ENCODE results near the gene ZC3HAV1L. TPM values are rescaled to one million over a fixed set of nuclear protein-coding genes. Genes with fewer than 3 reads are reported as not detected.

The ZC3HAV1L gene
- total and polyA plus RNA-seq, 2 experiments from 2014 or later: 2.0 to 11.3 TPM

DNA sequence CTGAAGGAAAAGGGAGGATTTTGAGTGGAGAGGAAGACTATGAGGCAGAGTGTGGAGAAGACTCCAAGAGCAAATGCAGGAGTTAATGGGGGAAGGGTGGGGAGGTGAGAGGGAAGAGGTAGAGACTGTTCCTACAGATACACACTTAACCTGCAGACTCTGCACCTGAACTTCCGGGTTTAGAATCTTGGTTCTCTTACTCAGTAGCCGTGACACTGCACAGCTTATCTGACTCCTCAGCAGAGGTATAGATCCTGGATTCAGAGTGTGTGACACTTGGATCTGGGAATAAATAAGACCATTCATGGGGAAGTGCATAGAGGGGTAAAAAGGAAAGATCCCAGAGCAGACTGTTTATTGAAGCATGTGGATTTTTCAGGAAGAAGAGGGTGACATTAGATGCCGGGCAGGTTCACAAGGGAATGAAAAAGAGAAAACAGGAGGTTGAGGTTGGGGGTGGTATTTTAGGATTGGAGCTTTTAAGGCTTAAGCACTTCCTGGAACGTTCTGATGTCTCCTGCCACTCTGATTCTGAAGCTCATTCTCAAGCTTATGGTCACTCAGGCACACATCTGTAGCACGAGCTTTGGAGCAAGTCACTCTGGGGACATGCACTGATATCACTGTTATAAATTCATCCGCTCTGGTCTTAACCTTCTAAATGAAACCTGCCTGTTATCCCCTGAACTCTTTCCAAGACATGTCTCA is 5.7 kb upstream of the ZC3HAV1L start (continued):
- TF ChIP-seq, protein P1, sequence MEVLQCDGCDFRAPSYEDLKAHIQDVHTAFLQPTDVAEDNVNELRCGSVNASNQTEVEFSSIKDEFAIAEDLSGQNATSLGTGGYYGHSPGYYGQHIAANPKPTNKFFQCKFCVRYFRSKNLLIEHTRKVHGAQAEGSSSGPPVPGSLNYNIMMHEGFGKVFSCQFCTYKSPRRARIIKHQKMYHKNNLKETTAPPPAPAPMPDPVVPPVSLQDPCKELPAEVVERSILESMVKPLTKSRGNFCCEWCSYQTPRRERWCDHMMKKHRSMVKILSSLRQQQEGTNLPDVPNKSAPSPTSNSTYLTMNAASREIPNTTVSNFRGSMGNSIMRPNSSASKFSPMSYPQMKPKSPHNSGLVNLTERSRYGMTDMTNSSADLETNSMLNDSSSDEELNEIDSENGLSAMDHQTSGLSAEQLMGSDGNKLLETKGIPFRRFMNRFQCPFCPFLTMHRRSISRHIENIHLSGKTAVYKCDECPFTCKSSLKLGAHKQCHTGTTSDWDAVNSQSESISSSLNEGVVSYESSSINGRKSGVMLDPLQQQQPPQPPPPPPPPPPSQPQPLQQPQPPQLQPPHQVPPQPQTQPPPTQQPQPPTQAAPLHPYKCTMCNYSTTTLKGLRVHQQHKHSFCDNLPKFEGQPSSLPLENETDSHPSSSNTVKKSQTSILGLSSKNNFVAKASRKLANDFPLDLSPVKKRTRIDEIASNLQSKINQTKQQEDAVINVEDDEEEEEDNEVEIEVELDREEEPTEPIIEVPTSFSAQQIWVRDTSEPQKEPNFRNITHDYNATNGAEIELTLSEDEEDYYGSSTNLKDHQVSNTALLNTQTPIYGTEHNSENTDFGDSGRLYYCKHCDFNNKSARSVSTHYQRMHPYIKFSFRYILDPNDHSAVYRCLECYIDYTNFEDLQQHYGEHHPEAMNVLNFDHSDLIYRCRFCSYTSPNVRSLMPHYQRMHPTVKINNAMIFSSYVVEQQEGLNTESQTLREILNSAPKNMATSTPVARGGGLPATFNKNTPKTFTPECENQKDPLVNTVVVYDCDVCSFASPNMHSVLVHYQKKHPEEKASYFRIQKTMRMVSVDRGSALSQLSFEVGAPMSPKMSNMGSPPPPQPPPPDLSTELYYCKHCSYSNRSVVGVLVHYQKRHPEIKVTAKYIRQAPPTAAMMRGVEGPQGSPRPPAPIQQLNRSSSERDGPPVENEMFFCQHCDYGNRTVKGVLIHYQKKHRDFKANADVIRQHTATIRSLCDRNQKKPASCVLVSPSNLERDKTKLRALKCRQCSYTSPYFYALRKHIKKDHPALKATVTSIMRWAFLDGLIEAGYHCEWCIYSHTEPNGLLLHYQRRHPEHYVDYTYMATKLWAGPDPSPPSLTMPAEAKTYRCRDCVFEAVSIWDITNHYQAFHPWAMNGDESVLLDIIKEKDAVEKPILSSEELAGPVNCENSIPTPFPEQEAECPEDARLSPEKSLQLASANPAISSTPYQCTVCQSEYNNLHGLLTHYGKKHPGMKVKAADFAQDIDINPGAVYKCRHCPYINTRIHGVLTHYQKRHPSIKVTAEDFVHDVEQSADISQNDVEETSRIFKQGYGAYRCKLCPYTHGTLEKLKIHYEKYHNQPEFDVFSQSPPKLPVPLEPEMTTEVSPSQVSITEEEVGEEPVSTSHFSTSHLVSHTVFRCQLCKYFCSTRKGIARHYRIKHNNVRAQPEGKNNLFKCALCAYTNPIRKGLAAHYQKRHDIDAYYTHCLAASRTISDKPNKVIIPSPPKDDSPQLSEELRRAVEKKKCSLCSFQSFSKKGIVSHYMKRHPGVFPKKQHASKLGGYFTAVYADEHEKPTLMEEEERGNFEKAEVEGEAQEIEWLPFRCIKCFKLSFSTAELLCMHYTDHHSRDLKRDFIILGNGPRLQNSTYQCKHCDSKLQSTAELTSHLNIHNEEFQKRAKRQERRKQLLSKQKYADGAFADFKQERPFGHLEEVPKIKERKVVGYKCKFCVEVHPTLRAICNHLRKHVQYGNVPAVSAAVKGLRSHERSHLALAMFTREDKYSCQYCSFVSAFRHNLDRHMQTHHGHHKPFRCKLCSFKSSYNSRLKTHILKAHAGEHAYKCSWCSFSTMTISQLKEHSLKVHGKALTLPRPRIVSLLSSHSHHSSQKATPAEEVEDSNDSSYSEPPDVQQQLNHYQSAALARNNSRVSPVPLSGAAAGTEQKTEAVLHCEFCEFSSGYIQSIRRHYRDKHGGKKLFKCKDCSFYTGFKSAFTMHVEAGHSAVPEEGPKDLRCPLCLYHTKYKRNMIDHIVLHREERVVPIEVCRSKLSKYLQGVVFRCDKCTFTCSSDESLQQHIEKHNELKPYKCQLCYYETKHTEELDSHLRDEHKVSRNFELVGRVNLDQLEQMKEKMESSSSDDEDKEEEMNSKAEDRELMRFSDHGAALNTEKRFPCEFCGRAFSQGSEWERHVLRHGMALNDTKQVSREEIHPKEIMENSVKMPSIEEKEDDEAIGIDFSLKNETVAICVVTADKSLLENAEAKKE (CRISPR knock-in tag; IDR thresholded peaks at IDR 0.05): no peak
- TF ChIP-seq CREB1 (CRISPR knock-in tag; IDR thresholded peaks at IDR 0.05; ENCODE audit: low read depth) (no peak), EZH2 (IDR thresholded peaks at IDR 0.05; ENCODE audit: low read depth, unreplicated experiment) (no peak), ZNF331 (CRISPR knock-in tag; IDR thresholded peaks at IDR 0.05; ENCODE audit: low read depth) (no peak), REST (IDR thresholded peaks at IDR 0.05; ENCODE audit: unreplicated experiment) (no peak), NANOG (IDR thresholded peaks at IDR 0.05; ENCODE audit: borderline replicate concordance) (no peak), JUNB (IDR thresholded peaks at IDR 0.05; ENCODE audit: unreplicated experiment) (no peak)
- TF ChIP-seq, protein P2, sequence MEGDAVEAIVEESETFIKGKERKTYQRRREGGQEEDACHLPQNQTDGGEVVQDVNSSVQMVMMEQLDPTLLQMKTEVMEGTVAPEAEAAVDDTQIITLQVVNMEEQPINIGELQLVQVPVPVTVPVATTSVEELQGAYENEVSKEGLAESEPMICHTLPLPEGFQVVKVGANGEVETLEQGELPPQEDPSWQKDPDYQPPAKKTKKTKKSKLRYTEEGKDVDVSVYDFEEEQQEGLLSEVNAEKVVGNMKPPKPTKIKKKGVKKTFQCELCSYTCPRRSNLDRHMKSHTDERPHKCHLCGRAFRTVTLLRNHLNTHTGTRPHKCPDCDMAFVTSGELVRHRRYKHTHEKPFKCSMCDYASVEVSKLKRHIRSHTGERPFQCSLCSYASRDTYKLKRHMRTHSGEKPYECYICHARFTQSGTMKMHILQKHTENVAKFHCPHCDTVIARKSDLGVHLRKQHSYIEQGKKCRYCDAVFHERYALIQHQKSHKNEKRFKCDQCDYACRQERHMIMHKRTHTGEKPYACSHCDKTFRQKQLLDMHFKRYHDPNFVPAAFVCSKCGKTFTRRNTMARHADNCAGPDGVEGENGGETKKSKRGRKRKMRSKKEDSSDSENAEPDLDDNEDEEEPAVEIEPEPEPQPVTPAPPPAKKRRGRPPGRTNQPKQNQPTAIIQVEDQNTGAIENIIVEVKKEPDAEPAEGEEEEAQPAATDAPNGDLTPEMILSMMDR (conservative IDR thresholded peaks at IDR 0.05; ENCODE audit: low read depth in 2 of 2): no peak

All from GM23338 (cell line).